Neural progenitor cell (in vitro differentiated cells): Measurements from ENCODE around the gene RAD51B.

Experiments
- CTCF ChIP-seq: fragments of 200-600 bp; sonication (generic); IDR thresholded peaks from 2 replicates; pipeline ENCODE4 v1.5.1; 2017; ENCODE audit warnings: antibody characterized with exemption, mild to moderate bottlenecking
- EZH2 ChIP-seq: fragments of 200-600 bp; sonication (generic); IDR thresholded peaks from 2 replicates; pipeline ENCODE4 v1.6.1; 2017; ENCODE audit warnings: antibody characterized with exemption, mild to moderate bottlenecking, moderate library complexity
- EZH2phosphoT487 ChIP-seq: fragments of 200-600 bp; sonication (generic); IDR thresholded peaks from 2 replicates; pipeline ENCODE4 v1.6.1; 2017; ENCODE audit warnings: antibody characterized with exemption

GRCh38 chr14:68283378-68284123 lies 464.0 kb downstream of the RAD51B start:
- no peak for TF ChIP-seq CTCF
- no peak for TF ChIP-seq EZH2phosphoT487
- no peak for TF ChIP-seq EZH2
